NCI-H2171 (cell line): ENCODE measurements around the gene RALY.

Experiments
- DNase-seq: peaks from one replicate; lab custom pipeline; 2025; lab: John Stamatoyannopoulos, UW

Gene RALY

DNA sequence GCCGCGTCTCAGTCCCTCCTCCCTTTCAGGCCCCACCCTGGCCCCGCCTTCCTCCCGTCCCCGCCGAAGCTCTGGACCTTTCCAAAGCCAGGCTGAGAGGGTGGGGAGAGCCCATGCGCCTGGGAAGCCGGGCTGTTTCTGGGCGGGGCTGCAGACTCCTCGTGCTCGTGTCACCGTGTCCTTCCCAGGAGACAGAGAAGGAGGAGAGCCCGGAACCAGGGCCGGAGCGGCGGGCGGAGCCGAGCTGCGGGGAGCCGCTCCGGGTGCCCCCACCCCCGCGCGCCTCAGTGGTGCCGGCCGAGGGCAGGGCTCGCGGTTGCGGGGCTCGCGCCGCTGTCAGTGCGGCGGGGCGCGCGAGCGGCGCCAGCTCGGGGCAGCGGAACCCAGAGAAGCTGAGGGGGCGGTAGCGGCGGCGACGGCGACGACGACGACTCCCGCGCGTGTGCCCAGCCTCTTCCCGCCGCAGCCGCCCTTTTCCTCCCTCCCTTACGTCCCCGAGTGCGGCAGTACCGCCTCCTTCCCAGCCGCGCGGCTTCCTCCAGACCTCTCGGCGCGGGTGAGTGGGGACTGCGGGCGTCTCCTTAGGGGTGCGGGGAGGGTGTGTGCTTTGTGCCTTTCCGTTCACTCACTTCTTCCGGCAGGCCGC lies at the start of gene RALY:
TSS of gene RALY (plus strand) at position 336 of the 646 bp plus-strand sequence. CDS start 78,164 bp downstream, outside the sequence.
- peak; percentile 91 for DNase-seq

- no peak for DNase-seq
Measured at GRCh38 chr20:33944914-33945313, 48.8 kb upstream of the RALY start.

GRCh38 chr20:33945391-33946081 lies 48.2 kb upstream of the RALY start:
- no peak for DNase-seq

- peak; percentile 15 for DNase-seq
Measured at GRCh38 chr20:33947709-33948295, 45.9 kb upstream of the RALY start.

- DNase-seq: no peak
Measured at GRCh38 chr20:33948480-33948879, 45.2 kb upstream of the RALY start.

GRCh38 chr20:33951171-33951570 lies 42.5 kb upstream of the RALY start:
- no peak for DNase-seq

- DNase-seq: no peak
Measured at GRCh38 chr20:33954504-33954903, 39.2 kb upstream of the RALY start.

DNA sequence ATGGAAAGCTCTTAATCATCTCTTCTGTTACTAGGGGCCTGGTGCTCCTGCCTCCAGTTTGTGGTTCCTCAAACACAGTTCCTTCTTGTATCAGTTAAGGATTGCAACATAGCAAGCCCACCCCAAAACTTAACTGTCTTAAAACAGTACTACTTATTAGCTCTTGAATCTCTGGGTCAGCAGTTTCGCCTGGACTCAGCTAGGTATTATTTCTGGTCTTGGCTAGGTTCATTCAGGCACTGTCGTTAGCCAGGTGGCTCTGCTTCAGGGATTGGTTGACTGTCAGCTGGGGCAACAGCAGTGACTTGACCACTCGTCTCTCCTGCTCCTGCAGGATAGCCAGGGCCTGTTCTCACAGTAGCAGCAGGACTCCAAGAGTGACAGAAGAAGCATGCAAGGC lies 30.0 kb upstream of the RALY start:
- DNase-seq: no peak

GRCh38 chr20:33964441-33964840 lies 29.3 kb upstream of the RALY start:
- no peak for DNase-seq

- no peak for DNase-seq
Measured at GRCh38 chr20:33967126-33967525, 26.6 kb upstream of the RALY start.

DNA sequence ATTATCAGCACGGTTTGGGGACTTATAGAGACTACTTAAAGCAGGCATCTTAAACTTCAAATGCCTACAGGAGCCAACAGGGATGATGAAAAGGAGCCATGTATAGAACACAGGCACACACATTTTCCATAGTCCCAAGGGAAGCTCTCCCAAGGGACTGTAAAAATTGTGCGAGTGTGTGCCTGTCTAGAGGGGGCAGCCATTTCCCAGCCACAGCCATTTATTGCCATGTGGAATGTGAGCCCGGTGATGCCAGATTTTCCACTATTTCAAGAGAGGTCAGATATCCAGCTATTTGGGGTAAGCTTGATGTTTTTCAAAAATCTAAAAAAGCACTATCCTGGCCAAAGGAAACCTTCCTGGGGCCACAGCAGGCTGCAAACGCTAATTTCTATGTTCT lies 24.1 kb upstream of the RALY start:
- no peak for DNase-seq

- DNase-seq: no peak
Measured at GRCh38 chr20:33970229-33970628, 23.5 kb upstream of the RALY start.

DNA sequence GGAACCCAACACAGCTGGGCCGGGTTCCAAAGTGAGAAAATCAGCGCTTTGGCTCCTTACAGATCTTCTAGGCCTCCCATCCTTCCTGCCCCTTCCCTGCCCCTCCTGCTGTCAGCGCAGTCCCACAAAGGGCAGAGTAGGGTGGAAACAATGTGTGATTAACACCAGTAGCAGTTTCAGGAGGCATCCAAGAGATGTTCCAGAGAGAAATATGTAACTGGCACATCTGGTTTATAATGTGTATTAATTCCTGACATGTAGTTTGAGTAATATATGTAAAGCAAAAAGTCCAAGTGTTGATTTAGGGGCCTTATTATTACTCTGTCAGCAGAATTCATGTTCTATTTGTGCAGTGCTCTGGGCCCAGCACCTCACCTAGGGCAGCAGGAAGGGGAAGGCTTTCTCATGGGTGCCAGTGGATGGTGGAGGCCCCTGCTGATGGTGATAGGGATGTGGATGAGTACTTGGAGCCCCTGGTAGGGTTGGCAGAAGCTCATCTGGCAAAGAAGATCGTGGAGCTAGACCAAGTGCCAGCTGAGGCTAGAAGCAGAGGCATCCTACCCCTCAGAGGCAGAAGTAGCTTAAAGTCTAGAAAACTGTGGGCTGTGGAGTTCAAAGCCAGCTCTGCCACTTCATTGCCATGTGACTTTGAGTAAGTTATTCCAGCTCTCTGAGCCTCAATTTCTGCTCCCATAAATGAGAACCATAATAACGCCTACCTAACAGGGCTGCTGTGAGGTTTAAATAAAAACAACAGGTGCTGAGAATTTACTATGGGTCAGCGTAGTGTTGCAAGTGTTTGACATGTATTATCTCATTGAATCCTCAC lies 22.4 kb upstream of the RALY start:
- no peak for DNase-seq

GRCh38 chr20:33976959-33977358 lies 16.8 kb upstream of the RALY start:
- no peak for DNase-seq

GRCh38 chr20:33977535-33977934 lies 16.2 kb upstream of the RALY start:
- DNase-seq: no peak

DNA sequence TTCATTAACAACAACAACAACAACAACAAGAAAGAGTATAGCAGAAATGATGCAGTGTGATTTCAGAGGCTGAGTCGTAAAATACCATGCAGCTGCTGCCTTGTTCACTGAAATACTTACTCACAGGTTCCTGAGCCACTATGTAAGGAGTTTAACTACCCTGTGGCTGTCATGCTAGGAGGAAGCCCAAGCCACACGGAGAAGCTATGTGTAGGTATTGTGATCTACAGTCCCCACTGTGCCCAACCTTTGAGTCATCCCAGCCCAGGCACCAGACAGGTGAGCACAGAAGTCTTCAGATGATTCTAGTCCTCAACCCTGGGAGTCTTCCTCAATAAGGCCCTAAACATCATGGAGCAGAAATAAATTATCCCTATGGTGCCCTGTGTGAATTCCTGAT lies 14.6 kb upstream of the RALY start:
- no peak for DNase-seq

- no peak for DNase-seq
Measured at GRCh38 chr20:33981347-33981746, 12.4 kb upstream of the RALY start.

DNA sequence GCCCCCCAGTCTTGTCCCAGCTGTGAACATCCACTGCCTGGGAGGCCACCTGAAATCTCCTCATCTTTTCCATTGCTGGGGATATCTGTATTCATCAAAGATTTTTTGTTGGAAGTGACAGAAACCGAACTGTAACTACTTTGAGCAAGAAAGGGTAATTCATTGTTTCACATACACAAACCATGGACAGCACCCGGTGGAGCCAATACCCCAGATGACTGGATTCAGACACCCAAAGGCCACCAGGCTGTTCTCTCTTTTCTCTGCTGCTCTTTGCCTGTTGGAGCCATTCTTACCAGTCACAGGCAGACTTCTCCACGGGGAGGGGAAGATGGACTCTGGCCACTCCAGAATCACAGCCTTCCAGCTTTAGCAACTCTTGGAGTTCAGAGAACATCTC lies 11.7 kb upstream of the RALY start:
- DNase-seq: no peak

- no peak for DNase-seq
Measured at GRCh38 chr20:33983371-33983770, 10.3 kb upstream of the RALY start.

DNA sequence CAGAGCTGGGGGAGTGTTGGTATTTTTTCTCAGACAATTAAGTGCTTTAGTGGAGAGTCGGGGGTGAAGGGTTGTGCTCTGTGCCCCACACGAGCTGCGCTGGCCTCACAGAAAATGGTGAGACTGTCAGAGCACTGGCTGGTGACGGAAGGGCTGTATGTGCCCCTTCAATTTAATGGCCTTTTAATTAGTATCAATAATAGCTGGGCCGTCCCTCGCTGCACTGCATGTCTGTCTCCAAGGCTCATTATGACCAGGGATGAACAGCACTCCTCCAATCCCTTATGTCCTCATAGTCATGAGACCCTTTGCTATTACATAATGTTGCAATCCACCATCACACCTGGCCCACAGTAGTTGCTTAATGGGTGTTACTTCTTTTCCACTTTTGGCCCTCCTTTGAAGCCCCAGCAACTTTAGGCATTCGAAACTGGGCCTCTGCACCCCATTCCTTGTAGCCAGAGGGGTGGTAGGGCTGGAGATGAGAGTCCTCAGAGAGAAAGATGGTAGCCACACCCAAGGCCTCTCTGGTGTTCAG lies 9.5 kb upstream of the RALY start:
- DNase-seq: no peak

- no peak for DNase-seq
Measured at GRCh38 chr20:33985280-33985679, 8.4 kb upstream of the RALY start.

- DNase-seq: no peak
Measured at GRCh38 chr20:33985830-33986229, 7.9 kb upstream of the RALY start.
